Measurements from ENCODE around the gene BANF2.

DNA sequence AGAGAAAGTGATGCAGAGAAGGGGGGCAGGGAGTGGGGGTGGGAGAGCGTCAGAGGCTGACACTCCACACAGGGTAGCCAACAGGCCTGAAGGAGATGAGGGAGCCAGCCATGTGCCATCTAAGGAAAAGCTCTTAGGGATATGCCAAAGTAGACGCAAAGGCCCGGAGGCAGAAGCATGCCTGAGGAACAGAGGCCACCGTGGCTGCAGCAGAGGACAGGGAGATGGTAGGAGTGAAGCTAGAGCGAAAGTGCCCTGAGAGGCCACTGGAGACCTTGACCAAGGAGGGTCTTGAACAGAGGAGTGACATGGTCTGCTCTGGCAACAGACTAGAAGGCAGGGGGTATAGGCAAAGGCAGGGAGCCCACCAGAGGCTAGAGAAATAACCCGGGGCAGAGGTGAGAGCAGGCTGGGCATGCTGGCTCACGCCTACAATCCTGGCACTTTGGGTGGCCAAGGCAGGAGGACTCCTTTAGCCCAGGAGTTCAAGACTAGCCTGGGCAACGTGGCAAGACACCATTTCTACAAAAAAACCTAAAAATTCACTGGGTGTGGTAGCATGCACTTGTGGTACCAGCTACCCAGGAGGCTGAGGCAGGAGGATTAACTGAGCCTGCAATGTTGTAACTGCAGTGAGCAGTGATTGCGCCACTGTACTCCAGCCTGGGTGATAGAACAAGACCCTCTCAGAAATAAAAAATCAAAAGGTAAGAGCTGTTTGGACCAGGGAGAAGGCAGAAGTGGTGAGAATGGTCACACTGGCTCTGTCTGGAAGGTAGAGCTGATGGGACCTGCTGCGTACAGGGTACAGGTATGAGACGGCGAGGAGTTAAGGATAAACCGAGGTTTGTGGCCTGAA is 24.0 kb upstream of the BANF2 start:
- TF ChIP-seq, protein P1, sequence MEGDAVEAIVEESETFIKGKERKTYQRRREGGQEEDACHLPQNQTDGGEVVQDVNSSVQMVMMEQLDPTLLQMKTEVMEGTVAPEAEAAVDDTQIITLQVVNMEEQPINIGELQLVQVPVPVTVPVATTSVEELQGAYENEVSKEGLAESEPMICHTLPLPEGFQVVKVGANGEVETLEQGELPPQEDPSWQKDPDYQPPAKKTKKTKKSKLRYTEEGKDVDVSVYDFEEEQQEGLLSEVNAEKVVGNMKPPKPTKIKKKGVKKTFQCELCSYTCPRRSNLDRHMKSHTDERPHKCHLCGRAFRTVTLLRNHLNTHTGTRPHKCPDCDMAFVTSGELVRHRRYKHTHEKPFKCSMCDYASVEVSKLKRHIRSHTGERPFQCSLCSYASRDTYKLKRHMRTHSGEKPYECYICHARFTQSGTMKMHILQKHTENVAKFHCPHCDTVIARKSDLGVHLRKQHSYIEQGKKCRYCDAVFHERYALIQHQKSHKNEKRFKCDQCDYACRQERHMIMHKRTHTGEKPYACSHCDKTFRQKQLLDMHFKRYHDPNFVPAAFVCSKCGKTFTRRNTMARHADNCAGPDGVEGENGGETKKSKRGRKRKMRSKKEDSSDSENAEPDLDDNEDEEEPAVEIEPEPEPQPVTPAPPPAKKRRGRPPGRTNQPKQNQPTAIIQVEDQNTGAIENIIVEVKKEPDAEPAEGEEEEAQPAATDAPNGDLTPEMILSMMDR (IDR thresholded peaks at IDR 0.05) = no peak
- no peak for TF ChIP-seq EP300 (IDR thresholded peaks at IDR 0.05)
- TF ChIP-seq POLR2AphosphoS5 (IDR thresholded peaks at IDR 0.05) = no peak

Data from suprapubic skin (tissue), 4 donors.